NCI-H345 treated with DMSO at 0.1 percent for 48 hours (cell line): ENCODE results near the gene CFAP45.
"Not testable (repeated sequence)": the region's sequence is repeated elsewhere in the genome, so short reads cannot be mapped to it uniquely, and the experiment has no call there.

Source experiments
- DNase-seq: peaks from one replicate; lab custom pipeline; 2025; ENCODE audit not compliant: unreplicated experiment; lab: John Stamatoyannopoulos, UW

CFAP45 gene

GRCh38 chr1:159908031-159908940 is 8.3 kb upstream of the CFAP45 start:
- DNase-seq: no peak

GRCh38 chr1:159906960-159907359 is 7.0 kb upstream of the CFAP45 start:
- no peak for DNase-seq

GRCh38 chr1:159904036-159904435 is 4.1 kb upstream of the CFAP45 start:
- DNase-seq: not testable (repeated sequence)

- DNase-seq: no peak
Observed at GRCh38 chr1:159902541-159902940, 2.6 kb upstream of the CFAP45 start.

- no peak for DNase-seq
Observed at GRCh38 chr1:159900755-159901360, 893 bp upstream of the CFAP45 start.

GRCh38 chr1:159899634-159900033 is 331 bp downstream of the CFAP45 start:
- DNase-seq: not testable (repeated sequence)

- no peak for DNase-seq
Observed at GRCh38 chr1:159898527-159898926, 1.4 kb downstream of the CFAP45 start.

GRCh38 chr1:159897962-159898361 is 2.0 kb downstream of the CFAP45 start:
- DNase-seq: no peak

- DNase-seq: no peak
Observed at GRCh38 chr1:159896546-159896930, 3.4 kb downstream of the CFAP45 start.

- DNase-seq: no peak
Observed at GRCh38 chr1:159895836-159896545, 4.0 kb downstream of the CFAP45 start.

GRCh38 chr1:159895286-159895685 is 4.7 kb downstream of the CFAP45 start:
- DNase-seq: no peak

- DNase-seq: no peak
Observed at GRCh38 chr1:159892944-159893343, 7.0 kb downstream of the CFAP45 start.

GRCh38 chr1:159891275-159892157 is 8.4 kb downstream of the CFAP45 start:
- peak; percentile 71 for DNase-seq

- no peak for DNase-seq
Observed at GRCh38 chr1:159890390-159890789, 9.6 kb downstream of the CFAP45 start.

GRCh38 chr1:159889821-159890252 is 10.1 kb downstream of the CFAP45 start:
- no peak for DNase-seq

GRCh38 chr1:159889202-159889601 is 10.8 kb downstream of the CFAP45 start:
- no peak for DNase-seq

- no peak for DNase-seq
Observed at GRCh38 chr1:159884296-159884695, 15.7 kb downstream of the CFAP45 start.

- no peak for DNase-seq
Observed at GRCh38 chr1:159883134-159883533, 16.8 kb downstream of the CFAP45 start.

- DNase-seq: no peak
Observed at GRCh38 chr1:159882527-159882862, 17.5 kb downstream of the CFAP45 start.

- DNase-seq: peak; percentile 83
Observed at GRCh38 chr1:159881622-159882526, 18.1 kb downstream of the CFAP45 start.
